Osteocyte (in vitro differentiated cells): ENCODE measurements around the gene CSAD. TPM values are rescaled to one million over a fixed set of nuclear protein-coding genes. Genes with fewer than 3 reads are reported as not detected.

Source experiments
- DNase-seq: peaks from one replicate; pipeline ENCODE4 v3.0.0; 2021; ENCODE audit warnings: mixed read lengths; ENCODE audit not compliant: unreplicated experiment; ENCODE audit errors: extremely low spot score
- H3K27ac Mint-ChIP-seq: one replicate; pipeline ENCODE4 v1.8.0; 2021; ENCODE audit warnings: mild to moderate bottlenecking, mixed read lengths; ENCODE audit not compliant: unreplicated experiment
- H3K27me3 Mint-ChIP-seq: one replicate; pipeline ENCODE4 v1.8.0; 2021; ENCODE audit warnings: mixed read lengths; ENCODE audit not compliant: unreplicated experiment
- H3K36me3 Mint-ChIP-seq: one replicate; pipeline ENCODE4 v1.8.0; 2021; ENCODE audit warnings: mixed read lengths; ENCODE audit not compliant: unreplicated experiment
- H3K4me1 Mint-ChIP-seq: one replicate; pipeline ENCODE4 v1.8.0; 2021; ENCODE audit warnings: mixed read lengths; ENCODE audit not compliant: unreplicated experiment
- H3K4me3 Mint-ChIP-seq: one replicate; pipeline ENCODE4 v1.8.0; 2021; ENCODE audit warnings: mild to moderate bottlenecking, moderate library complexity, mixed read lengths; ENCODE audit not compliant: unreplicated experiment
- H3K9me3 Mint-ChIP-seq: one replicate; pipeline ENCODE4 v1.8.0; 2021; ENCODE audit warnings: mixed read lengths; ENCODE audit not compliant: unreplicated experiment
- CTCF ChIP-seq: fragments of 200-600 bp; sonication (generic); IDR thresholded peaks from 2 replicates; pipeline ENCODE4 v1.5.0; 2021; ENCODE audit warnings: antibody characterized with exemption, mild to moderate bottlenecking, moderate library complexity
- long read RNA-seq: library from polyadenylated mRNA; unstranded; transcript quantifications from one replicate; pipeline ENCODE4 v2.0.0, GENCODE V29; 2021
- total RNA-seq: library from RNA; stranded (reverse); gene quantifications from 2 replicates; pipeline ENCODE4 v1.2.1, GENCODE V29; 2021

Gene CSAD
- 45.0 and 47.0 TPM in 2 replicates for total RNA-seq
- long read RNA-seq, partial matches to known transcripts = 2 of 11 reads
- long read RNA-seq, other reads (novel, unspliced or antisense) = 9 of 11 reads

GRCh38 chr12:53180220-53180930 is at the start of gene CSAD, which contains the start of gene ZNF740:
CSAD (minus strand) TSS chr12:53180925; CDS start chr12:53173470, 7,455 bp downstream.
ZNF740 (plus strand) TSS chr12:53180722; CDS start chr12:53181984, 1,262 bp downstream.
- DNase-seq = peak; percentile 99
- peaks cover 40% of the 10 kb centered on the region for H3K4me1 Mint-ChIP-seq
- peak within 1 kb of the TSS; percentile 89 for H3K4me3 Mint-ChIP-seq
- peaks cover 22% of the 10 kb centered on the region for H3K36me3 Mint-ChIP-seq
- H3K27me3 Mint-ChIP-seq = no peaks in the 10 kb centered on the region
- H3K27ac Mint-ChIP-seq = peak within 1 kb of the TSS; percentile 98
- TF ChIP-seq CTCF = no peak
- H3K9me3 Mint-ChIP-seq = no peaks in the 10 kb centered on the region

GRCh38 chr12:53230108-53230845 is 49.6 kb upstream of the CSAD start:
- Mint-ChIP-seq H3K4me1 (peaks cover 57% of the 10 kb centered on the region), H3K27ac (peak overlapping the region; percentile 19), H3K36me3 (peaks cover 4% of the 10 kb centered on the region)

GRCh38 chr12:53229454-53229853 is 48.7 kb upstream of the CSAD start:
- no peaks in the 10 kb centered on the region for H3K9me3 Mint-ChIP-seq
- H3K4me1 Mint-ChIP-seq = peaks cover 61% of the 10 kb centered on the region
- peak overlapping the region; percentile 47 for H3K27ac Mint-ChIP-seq
- H3K27me3 Mint-ChIP-seq = no peaks in the 10 kb centered on the region
- DNase-seq = no peak
- TF ChIP-seq CTCF = no peak
- peaks cover 4% of the 10 kb centered on the region for H3K36me3 Mint-ChIP-seq
- no peak overlapping the region for H3K4me3 Mint-ChIP-seq

More at GRCh38 chr12:53230108-53230845, 49.6 kb upstream of the CSAD start:
- no peak for DNase-seq
- no peaks in the 10 kb centered on the region for H3K9me3 Mint-ChIP-seq
- no peaks in the 10 kb centered on the region for H3K27me3 Mint-ChIP-seq
- H3K4me3 Mint-ChIP-seq = peak overlapping the region; percentile 29
- TF ChIP-seq CTCF = no peak

GRCh38 chr12:53227836-53228235 is 47.1 kb upstream of the CSAD start:
- H3K27ac Mint-ChIP-seq = no peak overlapping the region
- TF ChIP-seq CTCF = no peak
- H3K9me3 Mint-ChIP-seq = no peaks in the 10 kb centered on the region
- peaks cover 4% of the 10 kb centered on the region for H3K36me3 Mint-ChIP-seq
- H3K27me3 Mint-ChIP-seq = no peaks in the 10 kb centered on the region
- DNase-seq = no peak
- H3K4me1 Mint-ChIP-seq = peaks cover 61% of the 10 kb centered on the region
- H3K4me3 Mint-ChIP-seq = no peak overlapping the region

GRCh38 chr12:53227341-53227740 is 46.6 kb upstream of the CSAD start:
- Mint-ChIP-seq H3K4me3 (no peak overlapping the region), H3K36me3 (peaks cover 4% of the 10 kb centered on the region), H3K27me3 (no peaks in the 10 kb centered on the region), H3K9me3 (no peaks in the 10 kb centered on the region), H3K4me1 (peaks cover 61% of the 10 kb centered on the region), H3K27ac (no peak overlapping the region)
- TF ChIP-seq CTCF = no peak
- DNase-seq = no peak
